Ishikawa (cell line): ENCODE measurements around the gene METTL23.

ENCODE experiments used
- EP300 ChIP-seq: IDR thresholded peaks from 2 replicates; pipeline ENCODE4 v1.6.1; 2012; ENCODE audit warnings: borderline replicate concordance
- MAX ChIP-seq: IDR thresholded peaks from 2 replicates; pipeline ENCODE4 v1.6.1; 2012
- NFIC ChIP-seq: IDR thresholded peaks from 2 replicates; pipeline ENCODE4 v1.6.1; 2012
- RAD21 ChIP-seq: IDR thresholded peaks from 2 replicates; pipeline ENCODE4 v1.6.1; 2012; ENCODE audit warnings: low read depth
- TAF1 ChIP-seq: IDR thresholded peaks from 2 replicates; pipeline ENCODE4 v1.6.1; 2012; ENCODE audit warnings: low read depth, mild to moderate bottlenecking
- TEAD4 ChIP-seq: IDR thresholded peaks from 2 replicates; pipeline ENCODE4 v1.6.1; 2012
- USF1 ChIP-seq: IDR thresholded peaks from 2 replicates; pipeline ENCODE4 v1.6.1; 2012
- YY1 ChIP-seq: IDR thresholded peaks from 2 replicates; pipeline ENCODE4 v1.6.1; 2012; ENCODE audit warnings: low read depth
- ZBTB7A ChIP-seq: IDR thresholded peaks from 2 replicates; pipeline ENCODE4 v1.6.1; 2012; ENCODE audit warnings: low read depth

GRCh38 chr17:76772842-76773525 is 46.3 kb downstream of the METTL23 start:
- TF ChIP-seq RAD21 = no peak
- no peak for TF ChIP-seq MAX
- TF ChIP-seq EP300 = no peak
- TF ChIP-seq TAF1 = no peak
- no peak for TF ChIP-seq NFIC
- no peak for TF ChIP-seq YY1
- no peak for TF ChIP-seq ZBTB7A
- TF ChIP-seq USF1 = no peak
- no peak for TF ChIP-seq TEAD4
